ENCODE data around the gene APBB1IP.
"Not testable (repeated sequence)": the region's sequence is repeated elsewhere in the genome, so short reads cannot be mapped to it uniquely, and the experiment has no call there.

Gene APBB1IP

GRCh38 chr10:26437637-26438461 is at the start of gene APBB1IP:
APBB1IP (plus strand) TSS chr10:26438341; CDS start chr10:26492327, 53,986 bp downstream.
- DNase-seq, result peak; percentile 58 to 84

GRCh38 chr10:26389533-26389932 is 48.6 kb upstream of the APBB1IP start:
- DNase-seq, result no peak

GRCh38 chr10:26391701-26392695 is 46.1 kb upstream of the APBB1IP start:
- peak in 1 of 2 donors; percentile 26 for DNase-seq

- DNase-seq, result not testable (repeated sequence)
These were observed 39.8 kb upstream of the APBB1IP start for GRCh38 chr10:26398353-26398752.

- DNase-seq, result peak in 1 of 2 donors; percentile 53
These were observed 30.7 kb upstream of the APBB1IP start for GRCh38 chr10:26407406-26407969.

- no peak for DNase-seq
These were observed 29.2 kb upstream of the APBB1IP start for GRCh38 chr10:26408858-26409494.

GRCh38 chr10:26410356-26410755 is 27.8 kb upstream of the APBB1IP start:
- DNase-seq, result no peak

GRCh38 chr10:26412932-26413331 is 25.2 kb upstream of the APBB1IP start:
- DNase-seq, result no peak

GRCh38 chr10:26413375-26413774 is 24.8 kb upstream of the APBB1IP start:
- DNase-seq, result no peak

GRCh38 chr10:26417136-26417535 is 21.0 kb upstream of the APBB1IP start:
- no peak for DNase-seq

GRCh38 chr10:26422977-26423376 is 15.2 kb upstream of the APBB1IP start:
- DNase-seq, result no peak

- DNase-seq, result no peak
These were observed 14.4 kb upstream of the APBB1IP start for GRCh38 chr10:26423722-26424121.

- peak; percentile 40 to 64 for DNase-seq
These were observed 7.4 kb upstream of the APBB1IP start for GRCh38 chr10:26430641-26431163.

GRCh38 chr10:26432938-26433337 is 5.2 kb upstream of the APBB1IP start:
- peak in 1 of 2 donors; percentile 25 for DNase-seq

- DNase-seq, result no peak
These were observed 2.3 kb upstream of the APBB1IP start for GRCh38 chr10:26435852-26436251.

GRCh38 chr10:26436848-26437247 is 1.3 kb upstream of the APBB1IP start:
- DNase-seq, result peak in 1 of 2 donors; percentile 29

- peak; percentile 71 to 72 for DNase-seq
These were observed 597 bp downstream of the APBB1IP start for GRCh38 chr10:26438534-26439341.

- peak in 1 of 2 donors; percentile 44 for DNase-seq
These were observed 1.4 kb downstream of the APBB1IP start for GRCh38 chr10:26439406-26440087.

GRCh38 chr10:26440088-26440470 is 1.9 kb downstream of the APBB1IP start:
- peak in 1 of 2 donors; percentile 26 for DNase-seq

GRCh38 chr10:26441491-26442214 is 3.5 kb downstream of the APBB1IP start:
- peak; percentile 26 to 65 for DNase-seq

Measured in CD4-positive, alpha-beta T cell treated with Interleukin-4 for 1 hour (primary cell).